Kidney tubule cell (primary cell): ENCODE results near the gene ZFYVE21.

ENCODE experiments used
- DNase-seq: peaks from one replicate; pipeline ENCODE4 v3.0.0-alpha.2; 2018; ENCODE audit warnings: low spot score

ZFYVE21 gene

GRCh38 chr14:103705504-103706284 lies 9.9 kb upstream of the ZFYVE21 start:
- DNase-seq: no peak

GRCh38 chr14:103706551-103707328 lies 8.9 kb upstream of the ZFYVE21 start:
- no peak for DNase-seq

- DNase-seq: no peak
These were observed 8.0 kb upstream of the ZFYVE21 start for GRCh38 chr14:103707329-103708263.

- DNase-seq: no peak
These were observed 6.8 kb upstream of the ZFYVE21 start for GRCh38 chr14:103708750-103709187.

GRCh38 chr14:103709814-103710213 lies 5.8 kb upstream of the ZFYVE21 start:
- DNase-seq: no peak

GRCh38 chr14:103710771-103711377 lies 4.7 kb upstream of the ZFYVE21 start:
- DNase-seq: no peak

- peak; percentile 39 for DNase-seq
These were observed 3.8 kb upstream of the ZFYVE21 start for GRCh38 chr14:103711516-103712431.

- DNase-seq: no peak
These were observed 2.9 kb upstream of the ZFYVE21 start for GRCh38 chr14:103712633-103713247.

- peak; percentile 48 for DNase-seq
These were observed 2.1 kb upstream of the ZFYVE21 start for GRCh38 chr14:103713304-103714062.

- no peak for DNase-seq
These were observed 1.4 kb upstream of the ZFYVE21 start for GRCh38 chr14:103714063-103714724.

GRCh38 chr14:103716091-103716801 lies 636 bp downstream of the ZFYVE21 start:
- DNase-seq: peak; percentile 29

- no peak for DNase-seq
These were observed 1.3 kb downstream of the ZFYVE21 start for GRCh38 chr14:103716899-103717411.

GRCh38 chr14:103718572-103718971 lies 3.0 kb downstream of the ZFYVE21 start:
- DNase-seq: no peak

- no peak for DNase-seq
These were observed 4.1 kb downstream of the ZFYVE21 start for GRCh38 chr14:103719751-103720150.

- peak; percentile 82 for DNase-seq
These were observed 5.9 kb downstream of the ZFYVE21 start for GRCh38 chr14:103721334-103722120.

GRCh38 chr14:103723748-103724081 lies 8.1 kb downstream of the ZFYVE21 start:
- no peak for DNase-seq

GRCh38 chr14:103724116-103724515 lies 8.5 kb downstream of the ZFYVE21 start:
- no peak for DNase-seq
